HepG2 (cell line): ENCODE results near the gene ARAP3. TPM values are rescaled to one million over a fixed set of nuclear protein-coding genes. Genes with fewer than 3 reads are reported as not detected.

Source experiments
- CSRNP2 ChIP-seq: sonication (generic); formaldehyde crosslinking; conservative IDR thresholded peaks from 2 replicates; pipeline ENCODE4 v1.8.0; 2022; ENCODE audit warnings: low read depth, missing genetic modification reagents
- E2F2 ChIP-seq: sonication (generic); formaldehyde crosslinking; IDR thresholded peaks from 2 replicates; pipeline ENCODE4 v1.4.0; 2020; ENCODE audit warnings: missing genetic modification reagents, borderline replicate concordance
- GABPB1 ChIP-seq: IDR thresholded peaks from 2 replicates; pipeline ENCODE4 v1.6.1; 2016; ENCODE audit warnings: mild to moderate bottlenecking, missing genetic modification reagents, moderate library complexity, missing compliant biosample characterization
- GATAD1 ChIP-seq: IDR thresholded peaks from 2 replicates; pipeline ENCODE4 v1.6.1; 2016; ENCODE audit warnings: missing genetic modification reagents, missing compliant biosample characterization
- GATAD2A ChIP-seq: IDR thresholded peaks from 2 replicates; pipeline ENCODE4 v1.6.1; 2016
- HDAC2 ChIP-seq: sonication (generic); formaldehyde crosslinking; IDR thresholded peaks from 2 replicates; pipeline ENCODE4 v1.4.0; 2020; ENCODE audit warnings: missing genetic modification reagents
- HNRNPLL ChIP-seq: fragments of 200-400 bp; formaldehyde crosslinking; IDR thresholded peaks from 2 replicates; pipeline ENCODE4 v1.6.1; 2017; ENCODE audit warnings: mild to moderate bottlenecking, low read depth, low read length; ENCODE audit not compliant: poor library complexity, severe bottlenecking
- JUND ChIP-seq: sonication (generic); formaldehyde crosslinking; IDR thresholded peaks from 2 replicates; pipeline ENCODE4 v1.8.0; 2022; ENCODE audit warnings: mild to moderate bottlenecking, missing genetic modification reagents
- MED8 ChIP-seq: sonication (generic); formaldehyde crosslinking; IDR thresholded peaks from 2 replicates; pipeline ENCODE4 v1.8.1; 2023; ENCODE audit warnings: mild to moderate bottlenecking, missing genetic modification reagents; ENCODE audit not compliant: insufficient replicate concordance
- NCOA1 ChIP-seq: sonication (generic); formaldehyde crosslinking; IDR thresholded peaks from 2 replicates; pipeline ENCODE4 v1.9.0; 2021; ENCODE audit warnings: missing genetic modification reagents
- PAXIP1 ChIP-seq: sonication (generic); formaldehyde crosslinking; conservative IDR thresholded peaks from 2 replicates; pipeline ENCODE4 v1.4.0; 2020; ENCODE audit warnings: mild to moderate bottlenecking, missing genetic modification reagents, moderate library complexity
- SCMH1 ChIP-seq: sonication (generic); formaldehyde crosslinking; IDR thresholded peaks from 2 replicates; pipeline ENCODE4 v1.9.0; 2021; ENCODE audit warnings: missing genetic modification reagents, mild to moderate bottlenecking, borderline replicate concordance
- SNAI1 ChIP-seq: sonication (generic); formaldehyde crosslinking; IDR thresholded peaks from 2 replicates; pipeline ENCODE4 v1.5.0; 2020; ENCODE audit warnings: mild to moderate bottlenecking, missing genetic modification reagents, borderline replicate concordance
- TMF1 ChIP-seq: sonication (generic); formaldehyde crosslinking; IDR thresholded peaks from 2 replicates; pipeline ENCODE4 v1.8.1; 2022; ENCODE audit warnings: low read depth, missing genetic modification reagents
- ZNF235 ChIP-seq: sonication (generic); formaldehyde crosslinking; IDR thresholded peaks from 2 replicates; pipeline ENCODE4 v1.8.1; 2023; ENCODE audit warnings: mild to moderate bottlenecking, missing genetic modification reagents, borderline replicate concordance
- ZNF30 ChIP-seq: sonication (generic); formaldehyde crosslinking; IDR thresholded peaks from 2 replicates; pipeline ENCODE4 v1.5.0; 2020; ENCODE audit warnings: mild to moderate bottlenecking, missing genetic modification reagents
- ZNF382 ChIP-seq: sonication (generic); formaldehyde crosslinking; IDR thresholded peaks from 2 replicates; pipeline ENCODE4 v1.5.0; 2020; ENCODE audit warnings: missing genetic modification reagents, mild to moderate bottlenecking, borderline replicate concordance
- ZNF432 ChIP-seq: sonication (generic); formaldehyde crosslinking; IDR thresholded peaks from 2 replicates; pipeline ENCODE4 v1.5.0; 2020; ENCODE audit warnings: missing genetic modification reagents, mild to moderate bottlenecking, borderline replicate concordance
- ZNF543 ChIP-seq: sonication (generic); formaldehyde crosslinking; IDR thresholded peaks from 2 replicates; pipeline ENCODE4 v1.4.0; 2020; ENCODE audit warnings: mild to moderate bottlenecking, missing genetic modification reagents
- ZNF556 ChIP-seq: sonication (generic); formaldehyde crosslinking; IDR thresholded peaks from 2 replicates; pipeline ENCODE4 v1.4.0; 2020; ENCODE audit warnings: mild to moderate bottlenecking, missing genetic modification reagents, borderline replicate concordance
- ZNF691 ChIP-seq: sonication (generic); formaldehyde crosslinking; IDR thresholded peaks from 2 replicates; pipeline ENCODE4 v1.4.0; 2020; ENCODE audit warnings: missing genetic modification reagents, low read depth, mild to moderate bottlenecking, borderline replicate concordance
- ZNF788 ChIP-seq: sonication (generic); formaldehyde crosslinking; IDR thresholded peaks from 2 replicates; pipeline ENCODE4 v1.5.0; 2020; ENCODE audit warnings: mild to moderate bottlenecking, missing genetic modification reagents, borderline replicate concordance
- ZSCAN31 ChIP-seq: sonication (generic); formaldehyde crosslinking; IDR thresholded peaks from 2 replicates; pipeline ENCODE4 v1.5.0; 2020; ENCODE audit warnings: low read depth, mild to moderate bottlenecking, missing genetic modification reagents
- polyA plus RNA-seq, 8 experiments: library from polyadenylated mRNA; depleted of rRNA in 3 of 8; stranded (reverse) in 7 of 8; unstranded in 1 of 8; fragments of >200 nt; fragmentation: Illumina TruSeq in 4 of 8; extraction: Trizol in 4 of 8; gene quantifications; 2 replicates each; pipeline versions ENCODE4 v1.2.1 to v1.2.3, GENCODE V29; 2011 to 2016; ENCODE audit warnings: low read depth in 4 of 8, missing spikeins in 1 of 8, mixed read lengths in 1 of 8; ENCODE audit not compliant: insufficient read depth in 1 of 8
- total RNA-seq, 5 experiments: library from RNA; depleted of rRNA; stranded (reverse); fragments of >200 nt; fragmentation: Illumina TruSeq; extraction: Trizol; gene quantifications; 2 replicates each; pipeline ENCODE4 v1.2.3, GENCODE V29; 2016; ENCODE audit warnings: low read depth in 1 of 5

Gene ARAP3
- total and polyA plus RNA-seq, 2 of the 13 experiments (the other 11 are each of a cell fraction or from before 2014, with no cell fraction given), result 0.25 TPM; not detected in 1

- TF ChIP-seq PAXIP1 (peak; percentile 37; the same call in 1 of the 2 replicates), ZSCAN31 (0 out of 2 replicates have a peak, but pooled peaks have one; percentile 47), HDAC2 (CRISPR knock-in tag) (no peak), MED8 (no peak), E2F2 (CRISPR knock-in tag) (no peak), ZNF556 (CRISPR knock-in tag) (no peak), ZNF788 (CRISPR knock-in tag) (no peak), CSRNP2 (CRISPR knock-in tag) (no peak), HNRNPLL (peak; percentile 80), ZNF30 (CRISPR knock-in tag) (no peak), GABPB1 (CRISPR knock-in tag) (peak; percentile 72), ZNF691 (no peak), GATAD1 (no peak), SCMH1 (CRISPR knock-in tag) (no peak), GATAD2A (CRISPR knock-in tag) (no peak), JUND (no peak), SNAI1 (CRISPR knock-in tag) (no peak), ZNF382 (CRISPR knock-in tag) (no peak), ZNF432 (CRISPR knock-in tag) (no peak), TMF1 (no peak), ZNF543 (CRISPR knock-in tag) (no peak), ZNF235 (CRISPR knock-in tag) (no peak), NCOA1 (CRISPR knock-in tag) (no peak)
Measured at GRCh38 chr5:141650851-141651727, 30.9 kb downstream of the ARAP3 start, which contains the start of gene FCHSD1 (continued).
